Right lung (tissue), 5 donors: ENCODE results near the gene MC2R. TPM values are rescaled to one million over a fixed set of nuclear protein-coding genes. Genes with fewer than 3 reads are reported as not detected.

Source experiments
- polyA plus RNA-seq, 5 donors: library from polyadenylated mRNA; unstranded; fragments of 120-200 nt; gene quantifications; one replicate each; pipeline versions ENCODE4 v1.2.1 to v1.2.3, GENCODE V29; 2013; ENCODE audit warnings: inconsistent platforms in 1 of 5, low replicate concordance in 1 of 5; ENCODE audit not compliant: insufficient read length in 5 of 5, insufficient read depth in 1 of 5

The MC2R gene
- polyA plus RNA-seq, 5 donors, result not detected

Other genes with a start within 250 kb of the MC2R start
- gene FAM210A, start 189.0 kb downstream of the MC2R start, polyA plus RNA-seq, result 10 to 100 TPM; 14.6 to 17.6 (median 16.5) TPM
- 10 to 100 TPM; 38.0 to 51.1 (median 47.5) TPM for gene RNMT, start 188.9 kb downstream of the MC2R start, polyA plus RNA-seq
- under 1 TPM in 2 of 5 donors, not detected in 3; 0.08 to 0.12 TPM for gene MC5R, start 91.4 kb downstream of the MC2R start, polyA plus RNA-seq
- 10 to 100 TPM in 4 of 5 donors, 1 to 10 TPM in 1; 9.7 to 25.0 (median 18.4) TPM for gene ZNF519, start 216.9 kb upstream of the MC2R start, polyA plus RNA-seq